Left hindlimb (tissue), 1 donor: ENCODE measurements around the gene ARHGEF17.

Source experiments
- DNase-seq: peaks from one replicate; pipeline ENCODE4 v3.0.0-alpha.2; 2018

The ARHGEF17 gene

DNA sequence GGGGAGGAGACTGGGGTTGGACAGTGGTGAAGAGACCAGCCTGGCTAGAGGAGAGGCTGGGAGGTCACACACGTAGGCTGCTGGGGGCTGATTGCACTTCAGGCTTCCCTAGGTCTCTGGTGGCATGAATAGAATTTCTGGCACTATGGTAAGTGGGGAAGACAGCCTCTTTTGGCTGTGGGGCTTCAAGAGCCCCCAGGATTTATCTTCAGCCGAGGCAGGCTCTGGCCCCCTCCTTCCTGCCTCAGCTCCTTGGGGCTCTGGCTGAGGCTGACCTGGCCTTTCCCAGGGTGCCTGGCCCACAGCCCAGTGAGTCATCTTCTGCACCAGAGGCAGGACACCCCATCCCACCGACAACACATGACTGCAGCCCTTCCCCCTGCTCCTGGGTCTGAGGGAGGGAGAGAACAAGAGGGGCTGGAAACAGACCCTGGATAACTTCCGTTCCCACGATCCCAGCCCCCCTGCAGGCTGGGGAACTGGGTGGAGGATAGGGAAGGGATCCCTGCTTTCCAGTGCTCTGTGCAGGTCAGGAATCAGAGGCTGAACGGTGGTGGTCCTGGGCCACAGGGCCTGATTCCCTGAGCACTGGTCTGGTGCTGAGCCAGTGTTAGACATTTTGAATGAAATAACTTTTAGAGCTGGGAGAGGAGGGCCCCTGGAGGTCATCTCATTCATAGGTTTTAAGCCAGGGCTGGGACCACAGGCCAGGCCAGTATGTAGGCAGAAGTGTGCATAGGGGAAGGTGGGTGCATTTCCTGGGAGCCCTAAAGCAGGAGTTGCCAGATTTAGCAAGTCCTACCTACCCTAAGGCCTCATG is 26.5 kb downstream of the ARHGEF17 start:
- peak; percentile 86 for DNase-seq

DNA sequence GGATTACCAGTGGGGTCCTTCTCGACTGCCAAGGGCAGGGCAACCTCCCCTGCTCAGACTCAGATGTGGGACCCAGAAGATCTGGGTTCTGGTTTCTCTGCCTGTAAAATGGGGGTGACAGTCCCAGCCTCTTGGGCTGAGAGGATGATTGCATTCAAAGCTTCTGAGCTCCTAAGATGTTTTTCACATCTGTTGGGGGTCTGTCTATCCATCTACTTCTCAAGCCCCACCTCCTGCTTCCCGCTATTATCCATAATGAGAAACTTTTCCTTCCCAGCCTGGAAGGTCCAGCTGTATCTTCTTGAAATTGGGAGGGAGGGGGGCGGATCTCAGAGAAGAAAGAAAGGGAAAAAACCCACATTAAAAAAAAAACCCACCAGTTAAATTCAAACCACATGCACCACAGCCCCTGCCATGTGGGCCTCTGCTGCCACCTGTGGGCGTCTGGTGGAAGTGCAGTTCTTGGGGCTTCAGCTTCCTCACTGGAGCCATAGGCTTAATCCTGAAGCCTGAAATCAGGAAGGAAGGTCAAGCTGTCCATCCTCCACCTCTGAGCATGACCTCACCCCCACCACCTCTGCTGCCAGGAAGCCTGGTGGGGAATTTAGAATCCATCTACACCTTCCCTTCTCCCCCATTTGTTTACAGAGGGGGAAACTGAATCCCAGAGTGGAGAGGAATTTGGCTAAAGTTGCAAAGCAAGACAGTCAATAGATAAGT is 27.3 kb downstream of the ARHGEF17 start:
- DNase-seq, result peak; percentile 92

DNA sequence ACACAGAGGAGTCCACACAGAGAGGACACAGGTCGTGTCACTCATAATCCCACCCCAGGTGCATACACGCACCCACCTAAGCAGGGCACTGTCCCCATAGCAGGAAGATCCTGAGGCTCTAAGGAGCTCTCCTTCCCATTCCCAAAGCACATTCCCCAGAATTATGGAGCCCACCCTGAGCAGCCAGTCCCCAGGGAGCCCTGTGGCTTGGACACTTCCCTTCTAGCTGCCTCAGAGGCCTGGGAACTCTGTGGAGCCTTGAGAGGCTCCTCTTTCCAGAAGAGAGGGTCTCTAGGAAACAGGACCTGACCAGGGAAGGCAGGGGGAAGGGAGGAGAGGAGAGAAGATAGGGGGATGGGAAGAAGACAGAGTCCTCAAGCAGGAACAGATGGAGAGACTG is 29.8 kb downstream of the ARHGEF17 start:
- DNase-seq, result no peak

DNA sequence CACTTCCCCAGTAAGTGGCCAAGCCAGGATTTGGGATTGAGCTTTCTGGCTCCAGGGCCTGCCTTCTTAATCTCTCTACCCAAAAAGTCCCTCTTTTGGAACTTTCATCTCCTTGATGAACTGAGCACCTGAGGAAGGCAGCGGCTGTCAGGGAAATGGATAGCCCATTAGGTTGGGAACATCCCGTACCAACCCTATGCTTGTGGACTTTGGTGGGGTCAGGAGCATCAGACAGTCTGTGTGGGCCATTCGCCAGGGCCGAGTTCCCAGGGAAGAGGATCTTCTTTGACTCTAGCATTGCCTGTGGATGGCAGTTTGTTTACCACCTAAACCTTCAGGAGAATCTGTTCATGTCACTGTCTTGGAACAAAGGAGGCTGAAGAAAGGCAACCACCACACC is 30.2 kb downstream of the ARHGEF17 start:
- DNase-seq, result no peak

DNA sequence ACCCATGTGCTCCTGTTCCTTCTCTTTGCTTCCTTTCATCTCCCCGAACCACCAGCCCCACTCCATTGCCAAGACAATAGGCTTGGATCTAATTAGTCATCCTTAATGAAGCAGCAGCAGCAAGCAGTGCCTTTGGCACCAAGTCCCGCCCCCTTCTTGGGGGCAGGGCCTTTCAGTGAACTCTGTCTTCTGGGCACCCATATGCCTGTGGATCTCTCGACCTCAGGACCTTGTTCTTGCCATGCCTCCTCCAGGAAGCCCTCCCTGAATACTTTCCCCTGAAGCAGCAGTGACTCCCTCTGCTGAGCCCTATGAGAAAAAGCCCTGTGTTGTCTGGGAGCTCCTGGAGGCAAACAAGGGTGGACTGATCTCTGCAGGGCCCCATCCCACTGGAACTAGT is 32.1 kb downstream of the ARHGEF17 start:
- no peak for DNase-seq

DNA sequence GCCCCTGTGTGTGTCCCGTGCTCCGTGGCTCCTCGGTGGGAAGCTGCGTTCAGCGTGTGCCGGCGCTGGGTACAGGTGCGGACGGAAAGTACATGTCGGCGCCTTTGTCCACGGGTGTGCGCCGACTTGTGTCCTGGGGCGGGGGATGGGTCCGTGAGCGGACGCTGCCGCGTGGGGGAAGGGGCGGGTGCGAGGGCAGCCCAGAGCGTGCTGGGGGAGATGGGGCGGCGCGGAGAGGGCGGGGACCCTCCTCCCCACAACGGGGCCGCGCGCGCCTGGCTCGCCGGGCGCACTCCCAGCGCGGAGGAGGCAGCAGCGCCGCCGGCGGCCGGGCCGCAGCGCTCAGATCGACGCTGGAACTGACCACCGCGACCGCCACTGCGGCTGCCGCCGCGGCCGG is 34.6 kb downstream of the ARHGEF17 start:
- DNase-seq, result no peak

DNA sequence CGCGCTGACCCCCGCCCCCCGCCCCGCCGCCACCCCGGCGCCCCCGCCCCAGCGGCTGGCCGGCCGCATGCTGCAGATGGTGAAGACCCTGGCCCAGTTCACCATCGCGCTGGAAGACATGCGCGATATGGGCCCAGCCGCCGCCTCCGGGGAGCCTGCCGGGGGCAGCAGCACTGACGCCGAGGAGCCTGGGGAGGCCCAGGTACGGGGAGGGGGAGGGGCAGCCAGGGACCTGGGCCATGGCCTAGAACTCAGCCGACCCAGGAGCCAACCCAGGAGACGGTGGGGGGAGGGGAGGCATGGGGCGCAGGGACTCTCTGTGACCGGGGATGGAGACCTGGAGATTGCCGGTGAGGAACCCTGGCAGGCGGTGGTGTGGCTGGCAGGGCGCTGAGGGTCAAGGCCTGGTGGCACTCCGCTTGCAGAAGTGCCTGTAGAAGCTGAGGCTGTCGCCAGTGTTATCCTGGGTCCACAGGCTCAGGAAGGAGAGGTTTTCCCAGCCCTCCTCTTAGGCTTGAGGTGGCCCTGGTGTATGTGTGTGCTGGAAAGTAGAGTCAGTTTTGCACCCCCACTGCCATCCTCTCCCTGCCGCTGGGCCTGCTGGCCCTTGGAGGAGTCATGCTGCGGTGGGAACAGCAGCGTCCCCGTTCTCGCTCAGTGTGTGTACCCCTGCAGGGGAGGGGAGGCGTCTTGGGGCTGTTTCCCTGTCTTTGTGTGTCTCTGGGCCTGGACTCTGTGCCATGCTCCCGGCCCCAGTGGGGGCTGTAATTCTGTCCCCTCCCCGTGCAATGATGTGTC is 35.2 kb downstream of the ARHGEF17 start:
- no peak for DNase-seq

DNA sequence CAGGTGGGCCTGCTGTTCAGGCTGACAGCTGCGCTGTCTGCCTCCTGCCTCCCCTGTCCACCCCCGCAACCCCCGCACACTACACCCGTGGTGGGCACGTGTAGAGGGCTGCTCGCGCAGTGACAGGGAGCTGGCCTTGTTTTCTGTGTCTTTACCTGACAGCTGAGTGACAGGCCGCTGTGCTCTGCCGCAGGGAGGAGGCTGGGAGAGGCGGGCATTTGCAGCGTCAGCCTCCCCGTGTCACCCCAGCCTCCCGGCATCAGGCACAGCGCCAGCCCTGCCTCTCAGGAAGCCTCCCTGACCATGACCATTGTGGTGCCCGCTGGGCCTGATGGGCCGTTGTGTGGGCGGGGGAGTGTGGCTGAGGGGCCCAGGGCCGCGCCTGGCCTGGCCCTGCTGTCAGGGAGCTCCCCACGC is 36.1 kb downstream of the ARHGEF17 start:
- DNase-seq, result no peak

DNA sequence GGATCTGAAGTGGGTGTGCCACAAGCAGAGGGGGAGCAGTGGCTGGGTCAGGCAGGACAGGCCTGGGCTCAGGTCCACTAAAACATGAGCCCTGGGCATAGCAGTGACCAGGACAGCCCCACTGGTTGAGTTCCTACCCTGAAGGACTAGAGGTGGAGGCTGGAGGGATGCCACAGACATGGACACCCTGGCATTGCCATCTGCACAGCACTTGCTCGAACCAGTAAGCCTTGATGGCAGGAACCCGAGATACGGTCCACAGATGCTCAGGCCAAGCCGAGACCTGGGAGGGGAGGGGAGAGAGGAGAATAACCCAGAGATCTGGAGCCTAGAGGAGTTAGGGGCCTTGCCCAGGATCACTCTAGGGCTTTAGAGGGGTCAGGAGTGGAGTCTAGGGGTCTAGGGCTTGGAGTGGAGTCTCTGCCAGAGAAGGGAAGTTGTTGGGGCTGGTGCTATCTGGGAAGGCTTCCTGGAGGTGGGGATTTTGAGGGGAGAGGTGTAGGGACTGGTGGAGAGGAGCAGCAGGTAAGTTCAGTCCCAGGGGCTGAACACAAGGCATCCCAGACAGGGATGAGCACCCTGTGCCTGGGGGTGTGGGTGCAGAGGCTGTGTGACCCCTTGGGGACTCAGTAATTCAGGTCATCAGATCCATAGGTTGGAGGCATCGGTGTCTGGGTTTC is 37.5 kb downstream of the ARHGEF17 start:
- no peak for DNase-seq

DNA sequence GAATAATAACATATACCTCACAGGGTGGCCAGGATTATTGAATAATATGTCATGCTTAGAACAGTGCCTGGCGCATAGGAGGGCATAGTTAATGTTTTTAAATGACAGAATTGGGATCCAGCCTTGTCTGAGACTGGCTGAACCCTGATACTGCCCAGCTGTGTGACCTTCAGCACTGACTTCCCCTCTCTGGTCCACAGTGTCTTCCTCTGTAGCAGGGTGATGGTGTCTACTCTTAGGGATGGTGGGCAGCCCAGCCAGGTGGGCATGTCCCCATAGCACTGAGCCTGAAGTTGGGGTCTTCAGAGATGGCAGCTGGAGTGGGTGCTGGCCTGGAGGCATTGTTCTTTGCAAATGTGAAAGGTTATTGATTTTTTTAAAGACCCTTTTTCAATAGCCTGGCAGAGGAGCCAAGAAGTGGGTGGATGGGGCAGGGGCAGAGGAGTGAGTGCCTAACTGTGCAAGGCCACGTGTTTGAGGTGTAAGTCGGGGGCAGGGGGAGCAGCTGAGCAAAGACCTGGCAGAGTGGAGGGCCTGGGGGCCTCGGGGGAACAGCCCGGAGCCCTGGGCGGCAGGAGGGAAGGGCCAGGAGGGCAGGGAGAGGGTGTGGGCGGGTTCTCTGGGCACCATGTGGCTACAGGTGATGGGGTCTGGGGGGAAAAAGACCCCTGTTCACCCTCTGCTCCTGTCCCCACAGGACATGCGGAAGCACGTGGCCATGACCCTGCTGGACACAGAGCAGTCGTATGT is 38.3 kb downstream of the ARHGEF17 start:
- no peak for DNase-seq

DNA sequence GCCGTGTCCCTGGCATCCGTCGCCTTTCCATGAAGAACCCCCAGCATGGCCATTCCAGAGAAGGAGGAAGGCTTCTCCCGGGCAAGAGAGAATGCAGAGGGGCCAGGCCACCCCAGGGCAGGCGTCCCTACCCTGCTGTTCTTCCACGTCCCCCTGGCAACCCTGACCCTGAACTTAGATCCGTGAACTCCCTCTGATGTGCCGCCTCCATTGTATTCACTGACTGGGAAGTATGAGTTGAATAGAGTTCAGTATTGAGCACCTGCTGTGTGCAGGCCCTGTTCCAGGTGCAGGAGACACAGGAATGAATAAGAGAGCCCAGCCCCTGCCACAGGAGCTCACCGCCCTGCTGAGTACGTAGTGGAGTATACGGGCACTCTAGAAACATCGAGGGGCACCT is 39.0 kb downstream of the ARHGEF17 start:
- DNase-seq, result no peak

DNA sequence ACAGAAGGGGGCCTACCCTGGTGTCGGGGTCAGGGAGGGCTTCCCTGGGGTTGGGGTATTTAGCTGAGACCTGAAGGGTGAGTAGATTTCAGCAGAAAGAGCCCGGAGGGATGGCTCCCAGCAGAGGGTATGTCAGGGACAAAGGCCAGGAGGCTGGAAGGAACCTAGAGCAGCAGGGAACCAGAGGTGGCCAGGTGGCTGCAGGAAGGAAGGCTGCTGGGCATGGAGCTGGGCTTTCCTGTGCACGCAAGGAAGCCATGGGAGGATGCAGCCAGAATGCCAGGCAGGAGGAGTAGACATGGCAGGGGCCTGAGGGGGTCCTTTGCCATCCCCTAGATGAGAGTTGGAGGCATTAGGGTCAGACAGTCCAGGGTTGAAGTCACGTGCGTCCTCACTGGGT is 40.8 kb downstream of the ARHGEF17 start:
- no peak for DNase-seq

DNA sequence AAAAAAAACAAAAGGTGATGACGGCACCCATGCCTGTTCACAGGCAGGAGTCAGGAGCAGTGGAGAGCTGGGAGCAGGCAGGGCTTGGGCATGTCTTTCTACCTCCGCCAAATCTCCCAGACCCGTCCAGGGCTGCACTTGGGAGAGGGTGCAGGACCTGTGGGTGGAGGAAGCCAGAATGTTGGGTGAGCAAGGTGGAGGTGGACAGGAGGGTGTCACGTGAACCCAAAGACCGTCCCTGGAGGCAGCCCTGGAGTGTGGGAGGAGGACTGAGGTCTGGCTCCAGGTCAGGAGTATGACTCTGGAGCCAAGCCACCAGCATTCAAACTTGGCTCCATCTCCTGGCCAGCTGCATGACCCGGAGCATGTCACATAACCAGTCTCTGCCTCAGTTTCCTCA is 41.6 kb downstream of the ARHGEF17 start:
- no peak for DNase-seq

DNA sequence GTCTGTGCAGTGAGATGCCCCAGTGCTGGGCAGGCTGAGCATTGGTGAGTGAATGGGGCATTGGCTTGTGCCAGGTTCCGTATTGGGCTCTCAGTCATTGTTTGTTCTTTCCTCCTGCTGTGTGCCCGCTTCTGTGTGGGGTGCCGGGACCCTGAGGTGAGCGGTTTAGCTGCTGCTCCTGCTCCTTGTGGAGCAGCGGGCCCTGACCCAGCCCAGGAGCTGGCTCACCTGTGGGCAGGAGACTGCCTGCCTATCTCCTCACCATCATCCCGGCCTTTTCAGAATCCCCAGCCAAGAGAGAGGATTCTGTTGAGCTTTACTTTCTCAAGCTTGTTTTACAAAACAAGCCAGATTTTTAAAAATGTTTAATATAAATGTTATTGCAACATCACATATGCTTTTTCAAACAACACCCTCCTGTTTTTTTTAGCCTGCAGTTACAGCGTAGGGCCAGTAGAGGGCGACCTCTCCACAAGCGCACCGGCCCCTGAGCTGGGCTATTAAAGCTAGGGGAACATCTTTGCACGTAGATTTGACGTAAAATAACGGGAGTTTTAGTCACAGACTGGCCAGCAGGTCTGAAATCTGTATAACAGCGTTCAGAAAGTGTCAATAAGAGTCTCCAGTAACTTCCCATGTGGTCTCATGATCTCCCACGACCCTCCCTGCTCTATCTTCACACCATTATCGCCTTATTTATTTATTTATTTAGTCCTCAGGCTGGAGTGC is 43.0 kb downstream of the ARHGEF17 start:
- DNase-seq, result no peak

DNA sequence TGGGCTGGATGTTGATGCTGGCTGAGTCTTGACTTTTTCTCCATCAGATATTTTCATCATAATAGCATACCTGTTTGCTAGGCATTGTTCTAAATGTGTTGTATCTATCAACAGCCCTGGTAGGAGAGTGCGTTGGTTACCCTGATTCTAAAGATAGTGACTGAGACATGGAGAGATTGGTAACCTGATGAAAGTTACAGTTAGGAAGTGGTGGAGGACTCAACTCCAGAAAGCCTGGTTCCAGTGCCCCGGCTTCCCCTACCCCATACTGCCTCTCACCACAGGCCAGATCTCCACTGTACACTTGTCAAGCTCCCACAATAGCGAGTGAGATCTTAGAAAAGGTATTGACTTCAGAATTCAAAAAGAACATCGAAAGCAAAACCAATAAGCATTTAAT is 45.3 kb downstream of the ARHGEF17 start:
- no peak for DNase-seq

DNA sequence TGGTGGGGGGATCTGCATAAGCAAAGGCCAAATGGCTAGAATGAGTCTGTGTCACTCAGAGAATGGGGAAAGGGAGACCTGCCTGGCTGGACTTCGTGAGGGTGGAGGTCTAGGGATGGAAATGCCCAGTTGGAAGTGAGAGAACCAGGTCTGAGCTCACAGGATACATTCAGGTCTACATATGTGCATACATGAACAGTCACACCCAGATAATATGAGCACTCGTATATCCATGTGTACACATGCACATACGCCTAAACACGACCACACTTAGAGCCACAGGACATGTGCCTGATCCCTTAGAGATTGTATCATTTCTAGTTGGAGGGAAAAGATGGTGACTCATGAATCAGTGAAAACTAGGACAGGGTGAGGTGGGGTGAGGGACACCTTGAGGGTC is 47.0 kb downstream of the ARHGEF17 start:
- no peak for DNase-seq

DNA sequence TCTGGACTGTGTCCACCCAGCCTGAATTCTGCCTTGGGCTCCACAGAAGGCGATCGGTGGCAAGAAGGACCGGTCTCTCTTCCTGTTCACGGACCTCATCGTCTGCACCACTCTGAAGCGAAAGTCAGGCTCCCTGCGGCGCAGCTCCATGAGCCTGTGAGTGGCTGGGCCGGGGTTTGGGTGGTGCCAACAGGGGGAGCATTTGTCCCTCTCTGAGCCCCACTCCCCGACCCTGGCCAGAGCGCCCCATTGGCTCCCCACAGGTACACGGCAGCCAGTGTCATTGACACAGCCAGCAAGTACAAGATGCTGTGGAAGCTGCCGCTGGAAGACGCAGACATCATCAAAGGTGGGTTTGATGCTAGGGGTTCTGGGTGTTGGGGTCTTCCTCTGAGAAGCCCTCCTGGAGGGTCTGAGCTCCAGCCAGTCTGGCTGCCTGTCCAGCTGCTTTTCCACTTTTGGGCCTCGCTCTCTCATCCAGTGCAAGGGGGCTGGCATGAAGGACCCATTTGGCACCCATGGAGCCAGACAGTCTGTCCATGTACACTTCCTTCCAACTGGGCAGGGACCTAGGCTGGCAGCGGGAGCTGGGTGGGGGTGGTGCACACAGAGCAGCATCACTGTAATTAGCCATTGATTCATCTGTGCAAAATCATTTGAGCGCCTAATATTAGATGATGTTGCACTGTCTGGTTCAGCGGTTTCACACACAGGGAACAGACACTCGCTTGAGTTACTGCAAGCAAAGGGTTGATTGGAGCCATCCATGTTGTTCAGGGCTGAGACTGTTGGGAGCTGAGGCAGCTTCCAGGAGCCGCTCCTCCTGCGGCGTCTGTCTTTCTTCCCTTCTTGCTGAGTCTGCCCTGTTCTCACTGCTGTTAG is 49.1 kb downstream of the ARHGEF17 start:
- DNase-seq, result no peak

DNA sequence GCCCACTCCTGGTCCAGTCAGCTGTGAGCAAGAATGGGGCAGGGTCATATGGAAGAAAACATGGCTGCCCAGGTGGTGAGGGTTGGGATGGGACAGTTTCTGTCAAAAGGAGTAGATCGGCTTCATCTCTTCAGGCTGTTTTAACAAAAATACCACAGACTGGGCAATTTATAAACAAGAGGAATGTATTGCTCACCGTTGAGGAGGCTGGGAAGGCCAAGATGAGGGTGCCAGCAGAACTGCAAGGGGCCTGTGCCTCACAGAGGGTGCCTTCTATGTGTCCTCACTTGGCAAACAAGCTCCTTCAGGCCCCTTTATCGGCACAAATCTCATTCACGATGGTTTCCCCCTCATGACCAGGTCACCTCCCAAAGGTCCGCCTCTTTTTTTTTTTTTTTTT is 50.0 kb downstream of the ARHGEF17 start:
- DNase-seq, result no peak

DNA sequence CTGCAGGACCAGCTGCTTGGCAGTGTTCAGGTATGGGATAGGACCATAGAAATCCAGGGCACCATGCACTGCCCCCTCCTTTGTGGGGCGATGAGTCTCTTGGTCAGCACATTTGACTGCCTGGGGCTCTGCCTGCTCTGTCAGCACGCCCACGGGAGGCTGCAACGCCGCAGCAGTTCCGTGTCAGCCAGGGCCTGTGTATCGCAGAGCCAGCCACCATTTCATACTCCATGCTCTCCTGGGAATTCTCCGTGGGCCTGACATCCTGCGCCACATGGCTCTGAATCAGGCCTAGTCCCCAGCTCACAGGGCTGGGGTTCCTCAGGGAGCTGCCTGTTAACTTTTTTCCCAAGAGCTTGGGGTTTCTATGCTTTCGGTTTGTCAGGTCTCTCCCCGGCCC is 51.3 kb downstream of the ARHGEF17 start:
- no peak for DNase-seq

DNA sequence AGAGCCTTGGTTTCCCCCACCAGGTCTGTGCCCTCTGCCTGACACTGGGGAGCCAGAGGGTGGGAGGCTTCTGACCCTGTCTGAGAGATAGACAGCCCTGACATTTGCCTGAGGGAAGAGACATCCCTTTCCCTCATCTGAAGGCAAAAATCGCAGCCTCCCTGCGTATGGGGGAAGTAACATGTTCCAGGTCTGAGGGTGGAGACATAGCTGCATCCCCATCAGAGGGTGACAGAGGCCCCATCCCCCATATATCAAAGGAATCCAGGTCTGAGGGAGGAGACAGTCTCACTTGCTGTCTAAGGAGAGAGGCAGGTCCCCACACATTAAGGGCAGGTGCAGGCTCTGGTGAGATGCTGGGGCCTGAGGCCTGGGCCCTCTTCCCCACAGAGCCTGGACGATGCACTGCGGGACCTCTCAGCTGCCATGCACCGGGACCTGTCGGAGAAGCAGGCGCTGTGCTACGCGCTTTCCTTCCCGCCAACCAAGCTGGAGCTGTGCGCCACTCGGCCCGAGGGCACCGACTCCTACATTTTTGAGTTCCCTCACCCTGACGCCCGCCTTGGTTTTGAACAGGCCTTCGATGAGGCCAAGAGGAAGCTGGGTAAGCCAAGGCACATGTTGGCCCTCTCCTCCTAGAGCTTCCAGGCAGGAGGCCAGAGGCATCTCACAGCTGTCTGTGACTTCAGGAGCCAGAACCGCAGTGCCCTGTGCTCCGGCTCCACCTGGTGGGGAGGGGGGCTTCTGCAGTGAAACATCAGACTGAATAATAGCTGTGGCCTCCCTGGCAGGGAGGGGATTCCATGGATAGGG is 52.1 kb downstream of the ARHGEF17 start:
- no peak for DNase-seq
